Activated T-helper 17 cell treated with anti-CD3 and anti-CD28 coated beads, Interleukin-2, amount 50 U/mL, for 72 hours (primary cell): ENCODE data around the gene RPL36. TPM values are rescaled to one million over a fixed set of nuclear protein-coding genes. Genes with fewer than 3 reads are reported as not detected.
A peak's percentile ranks its signal among the peaks of the same experiment; 100 is the strongest.

Source experiments
- ATAC-seq: fragments of 150-1000 bp; cut with Tn5 transposase; replicated peaks from 2 replicates; pipeline ENCODE4 v1.10.0; 2021; ENCODE audit warnings: mild to moderate bottlenecking, moderate library complexity
- H3K27ac Mint-ChIP-seq: one replicate; pipeline ENCODE4 v1.8.0; 2022; ENCODE audit warnings: mixed read lengths
- H3K27me3 Mint-ChIP-seq: one replicate; pipeline ENCODE4 v1.8.0; 2022; ENCODE audit warnings: mixed read lengths
- H3K36me3 Mint-ChIP-seq: one replicate; pipeline ENCODE4 v1.8.0; 2022; ENCODE audit warnings: low read depth, mild to moderate bottlenecking, mixed read lengths
- H3K4me1 Mint-ChIP-seq: one replicate; pipeline ENCODE4 v1.8.0; 2022; ENCODE audit warnings: mixed read lengths
- H3K4me3 Mint-ChIP-seq: one replicate; pipeline ENCODE4 v1.8.0; 2022; ENCODE audit warnings: mild to moderate bottlenecking, mixed read lengths
- H3K9me3 Mint-ChIP-seq: one replicate; pipeline ENCODE4 v1.8.0; 2022; ENCODE audit warnings: mixed read lengths
- total RNA-seq, 2 donors: library from RNA; stranded (reverse); gene quantifications; one replicate each; pipeline ENCODE4 v1.2.3, GENCODE V29; 2022

Gene RPL36
- total RNA-seq, 2 donors from 2014 or later: 860 to 1,029 TPM

- peak; percentile 6 for ATAC-seq
- peaks cover 61% of the 10 kb centered on the region for H3K36me3 Mint-ChIP-seq
- H3K4me1 Mint-ChIP-seq: peaks cover 4% of the 10 kb centered on the region
Measured at GRCh38 chr19:5690955-5691821, 1.1 kb downstream of the RPL36 start.

GRCh38 chr19:5691822-5692722 lies 2.0 kb downstream of the RPL36 start:
- H3K4me3 Mint-ChIP-seq: peak overlapping the region; percentile 99
- peaks cover 68% of the 10 kb centered on the region for H3K36me3 Mint-ChIP-seq
- peak overlapping the region; percentile 99 for H3K27ac Mint-ChIP-seq
- H3K4me1 Mint-ChIP-seq: peaks cover 4% of the 10 kb centered on the region
- no peaks in the 10 kb centered on the region for H3K27me3 Mint-ChIP-seq
- no peaks in the 10 kb centered on the region for H3K9me3 Mint-ChIP-seq
- ATAC-seq: no peak

More at GRCh38 chr19:5690955-5691821, 1.1 kb downstream of the RPL36 start:
- Mint-ChIP-seq H3K27ac (peak overlapping the region; percentile 99), H3K4me3 (peak overlapping the region; percentile 99), H3K27me3 (no peaks in the 10 kb centered on the region), H3K9me3 (no peaks in the 10 kb centered on the region)

- H3K27ac Mint-ChIP-seq: peak overlapping the region; percentile 99
- H3K4me3 Mint-ChIP-seq: peak overlapping the region; percentile 99
- peaks cover 4% of the 10 kb centered on the region for H3K4me1 Mint-ChIP-seq
- H3K9me3 Mint-ChIP-seq: no peaks in the 10 kb centered on the region
- no peak for ATAC-seq
- H3K36me3 Mint-ChIP-seq: peaks cover 75% of the 10 kb centered on the region
- H3K27me3 Mint-ChIP-seq: no peaks in the 10 kb centered on the region
Measured at GRCh38 chr19:5692723-5693194, 2.7 kb downstream of the RPL36 start.

GRCh38 chr19:5693195-5694166 lies 3.4 kb downstream of the RPL36 start:
- Mint-ChIP-seq H3K4me3 (peak overlapping the region; percentile 99), H3K27me3 (no peaks in the 10 kb centered on the region), H3K36me3 (peaks cover 78% of the 10 kb centered on the region), H3K9me3 (no peaks in the 10 kb centered on the region), H3K4me1 (peaks cover 4% of the 10 kb centered on the region), H3K27ac (peak overlapping the region; percentile 99)
- ATAC-seq: no peak

GRCh38 chr19:5694167-5694955 lies 4.3 kb downstream of the RPL36 start:
- H3K27me3 Mint-ChIP-seq: no peaks in the 10 kb centered on the region
- H3K27ac Mint-ChIP-seq: peak overlapping the region; percentile 99
- H3K4me3 Mint-ChIP-seq: peak overlapping the region; percentile 99
- peaks cover 4% of the 10 kb centered on the region for H3K4me1 Mint-ChIP-seq
- ATAC-seq: no peak
- no peaks in the 10 kb centered on the region for H3K9me3 Mint-ChIP-seq
- H3K36me3 Mint-ChIP-seq: peaks cover 87% of the 10 kb centered on the region

- H3K4me3 Mint-ChIP-seq: peak overlapping the region; percentile 99
- ATAC-seq: no peak
- peak overlapping the region; percentile 99 for H3K27ac Mint-ChIP-seq
- H3K36me3 Mint-ChIP-seq: peaks cover 86% of the 10 kb centered on the region
- no peaks in the 10 kb centered on the region for H3K9me3 Mint-ChIP-seq
- H3K4me1 Mint-ChIP-seq: peaks cover under 1% of the 10 kb centered on the region
- H3K27me3 Mint-ChIP-seq: no peaks in the 10 kb centered on the region
Measured at GRCh38 chr19:5694956-5695648, 5.0 kb downstream of the RPL36 start.

- no peak overlapping the region for H3K4me3 Mint-ChIP-seq
- H3K27ac Mint-ChIP-seq: no peak overlapping the region
- H3K27me3 Mint-ChIP-seq: no peaks in the 10 kb centered on the region
- ATAC-seq: no peak
- no peaks in the 10 kb centered on the region for H3K9me3 Mint-ChIP-seq
- H3K36me3 Mint-ChIP-seq: peaks cover 86% of the 10 kb centered on the region
- H3K4me1 Mint-ChIP-seq: no peaks in the 10 kb centered on the region
Measured at GRCh38 chr19:5695649-5696195, 5.6 kb downstream of the RPL36 start.

- no peak for ATAC-seq
- Mint-ChIP-seq H3K9me3 (no peaks in the 10 kb centered on the region), H3K4me3 (no peak overlapping the region), H3K36me3 (peaks cover 86% of the 10 kb centered on the region), H3K27ac (peak overlapping the region; percentile 38), H3K4me1 (no peaks in the 10 kb centered on the region), H3K27me3 (no peaks in the 10 kb centered on the region)
Measured at GRCh38 chr19:5696196-5697021, 6.3 kb downstream of the RPL36 start.

- Mint-ChIP-seq H3K9me3 (no peaks in the 10 kb centered on the region), H3K4me1 (no peaks in the 10 kb centered on the region), H3K36me3 (peaks cover 84% of the 10 kb centered on the region), H3K27ac (peak overlapping the region; percentile 38), H3K27me3 (no peaks in the 10 kb centered on the region), H3K4me3 (no peak overlapping the region)
- no peak for ATAC-seq
Measured at GRCh38 chr19:5697022-5697889, 7.2 kb downstream of the RPL36 start.

GRCh38 chr19:5697890-5698634 lies 8.0 kb downstream of the RPL36 start:
- Mint-ChIP-seq H3K9me3 (no peaks in the 10 kb centered on the region), H3K4me1 (peaks cover under 1% of the 10 kb centered on the region), H3K27me3 (no peaks in the 10 kb centered on the region), H3K4me3 (no peak overlapping the region), H3K36me3 (peaks cover 81% of the 10 kb centered on the region), H3K27ac (no peak overlapping the region)
- ATAC-seq: no peak
